Measurements from ENCODE around the gene CPNE4.

Gene CPNE4

GRCh38 chr3:131669600-131669999, 365.2 kb downstream of the CPNE4 start:
- no peak for DNase-seq

- no peak for DNase-seq
These were observed 376.0 kb downstream of the CPNE4 start for GRCh38 chr3:131658771-131659170.

- no peak for DNase-seq
These were observed 376.7 kb downstream of the CPNE4 start for GRCh38 chr3:131658115-131658514.

- no peak for DNase-seq
These were observed 379.6 kb downstream of the CPNE4 start for GRCh38 chr3:131655070-131655690.

GRCh38 chr3:131645638-131646037, 389.2 kb downstream of the CPNE4 start:
- DNase-seq, result no peak

- no peak for DNase-seq
These were observed 398.5 kb downstream of the CPNE4 start for GRCh38 chr3:131636266-131636775.

GRCh38 chr3:131630807-131631206, 404.0 kb downstream of the CPNE4 start:
- DNase-seq, result no peak

- DNase-seq, result no peak
These were observed 404.7 kb downstream of the CPNE4 start for GRCh38 chr3:131630097-131630496.

GRCh38 chr3:131623431-131623830, 411.4 kb downstream of the CPNE4 start:
- no peak for DNase-seq

GRCh38 chr3:131622726-131623125, 412.1 kb downstream of the CPNE4 start:
- no peak for DNase-seq

GRCh38 chr3:131620977-131621376, 413.8 kb downstream of the CPNE4 start:
- no peak for DNase-seq

- peak; percentile 90 for DNase-seq
These were observed 415.0 kb downstream of the CPNE4 start for GRCh38 chr3:131619821-131620220.

GRCh38 chr3:131616719-131617118, 418.1 kb downstream of the CPNE4 start:
- no peak for DNase-seq

GRCh38 chr3:131612745-131613144, 422.1 kb downstream of the CPNE4 start:
- DNase-seq, result no peak

GRCh38 chr3:131610174-131610573, 424.6 kb downstream of the CPNE4 start:
- DNase-seq, result no peak

- no peak for DNase-seq
These were observed 426.1 kb downstream of the CPNE4 start for GRCh38 chr3:131608741-131609140.

GRCh38 chr3:131608296-131608695, 426.5 kb downstream of the CPNE4 start:
- no peak for DNase-seq

- DNase-seq, result no peak
These were observed 428.9 kb downstream of the CPNE4 start for GRCh38 chr3:131605916-131606315.

- DNase-seq, result no peak
These were observed 432.6 kb downstream of the CPNE4 start for GRCh38 chr3:131602011-131602779.

GRCh38 chr3:131597816-131598215, 437.0 kb downstream of the CPNE4 start:
- DNase-seq, result no peak

GRCh38 chr3:131596884-131597283, 437.9 kb downstream of the CPNE4 start:
- DNase-seq, result no peak

GRCh38 chr3:131591394-131592014, 443.3 kb downstream of the CPNE4 start:
- DNase-seq, result no peak

GRCh38 chr3:131586277-131586676, 448.5 kb downstream of the CPNE4 start:
- DNase-seq, result no peak

GRCh38 chr3:131582438-131582837, 452.4 kb downstream of the CPNE4 start:
- no peak for DNase-seq
